Heart right ventricle (tissue), 16 donors: ENCODE results near the gene CSNK1D. TPM values are rescaled to one million over a fixed set of nuclear protein-coding genes. Genes with fewer than 3 reads are reported as not detected.

Source experiments
- ATAC-seq, 8 donors: fragments of 200-7000 bp; cut with Tn5 transposase; one replicate each; pipeline ENCODE4 v1.9.1; 2020; ENCODE audit warnings: mild to moderate bottlenecking in 8 of 8, moderate library complexity in 8 of 8, moderate number of reproducible peaks in 1 of 8
- DNase-seq, 2 donors: peaks; one replicate each; pipeline ENCODE4 v3.0.0-alpha.2; 2020
- H3K27ac ChIP-seq, 10 donors: fragments of 200-600 bp; sonication (generic) in 2 of 10; one replicate each; pipeline versions ENCODE4 v1.5.0 to v1.8.0; 2020 to 2022; ENCODE audit warnings: mild to moderate bottlenecking in 3 of 10
- H3K27me3 ChIP-seq, 7 donors: fragments of 200-600 bp; one replicate each; pipeline ENCODE4 v1.8.0; 2021 to 2022; ENCODE audit warnings: mild to moderate bottlenecking in 2 of 7
- H3K36me3 ChIP-seq, 9 donors: fragments of 200-600 bp; sonication (generic) in 1 of 9; one replicate each; pipeline versions ENCODE4 v1.5.0 to v1.8.0; 2020 to 2022; ENCODE audit warnings: mild to moderate bottlenecking in 2 of 9
- H3K4me1 ChIP-seq, 9 donors: fragments of 200-600 bp; sonication (generic) in 1 of 9; one replicate each; pipeline versions ENCODE4 v1.5.0 to v1.8.0; 2020 to 2022; ENCODE audit warnings: mild to moderate bottlenecking in 4 of 9
- H3K4me3 ChIP-seq, 10 donors: fragments of 200-600 bp; sonication (generic) in 2 of 10; one replicate each; pipeline versions ENCODE4 v1.5.0 to v1.8.0; 2020 to 2022; ENCODE audit warnings: mild to moderate bottlenecking in 7 of 10, moderate library complexity in 2 of 10
- H3K9me3 ChIP-seq, 11 donors: fragments of 200-600 bp in 10 of 11; sonication (generic) in 2 of 11; one replicate each; pipeline versions ENCODE4 v1.5.0 to v1.8.0; 2013 to 2022; ENCODE audit warnings: mild to moderate bottlenecking in 2 of 11, control low read depth in 1 of 11, moderate library complexity in 1 of 11
- whole genome bisulfite sequencing, 2 donors: extraction: QIAGEN DNeasy Blood & Tissue Kit; methylation state at CpG; one replicate each; pipeline ENCODE4 v1.1.7; 2013; ENCODE audit warnings: inconsistent platforms in 1 of 2; 5-methylcytosine and 5-hydroxymethylcytosine counted together
- intact Hi-C, 10 donors: fragments of 100-400 bp; cut with DNase I; formaldehyde crosslinking; loops; one replicate each; pipeline versions ENCODE4 v1.11.1 to v1.14.2; 2022
- polyA plus RNA-seq, 2 donors: library from polyadenylated mRNA; stranded (reverse); fragments of 200-250 nt; gene quantifications; one replicate each; pipeline ENCODE4 v1.2.3, GENCODE V29; 2013
- total RNA-seq, 10 donors: library from RNA; stranded (reverse); fragmentation: NEBNext Ultra II Directional in 3 of 10; extraction: Animal tissue kit (Norgen Biotek cat#: 25700) in 3 of 10; gene quantifications; one replicate each; pipeline versions ENCODE4 v1.2.1 to v1.2.4, GENCODE V29; 2021 to 2023
- TF ChIP-seq, protein P1 (sequence below), 9 donors: fragments of 200-600 bp; sonication (generic) in 2 of 9; IDR thresholded peaks; one replicate each; pipeline versions ENCODE4 v1.5.0 to v1.8.0; 2021 to 2022; ENCODE audit warnings: antibody characterized with exemption in 9 of 9, mild to moderate bottlenecking in 5 of 9, moderate library complexity in 1 of 9
- donor health status: Arrhythmogenic right ventricular cardiomyopathy.
- donor health status: ischemic (EF 13 %, LVEDD 7.1; RV severe dilation, severe dysfunction).
- donor health status: healthy with polysubstance abuse.
- donor health status: DM: no; HTN: yes; CAD: no.
- donor health status: DM: no; HTN: no; CAD: no.
- donor health status: ischemic (EF 25% LVEDD 6.9; RV normal size, moderate dysfunction).
- donor health status: ischemic (EF 25% LVEDD 5.7; RV mildly dilated, moderate dysfunction).
- donor health status: healthy.
- donor health status: DM: yes; HTN: yes; CAD: no.
- donor health status: Ischemic cardiomyopathy.
- donor health status: ischemic (EF 35%, LVEDD 5.7; RV mildly dilated, moderate dysfunction).
- donor health status: nonischemic (EF 11% LVEDD 7.7; RV severe dilation, severe dysfunction).
- donor health status: DM: yes; HTN: yes; CAD: no.
- donor health status: PGD.
- donor health status: ischemic (EF 29% LVEDD 5.4; RV normal size, mild dysfunction).
- donor health status: nonischemic (EF 23%, LVEDD 6.1; RV moderate dilation, normal function).

Gene CSNK1D
- total and polyA plus RNA-seq, 12 donors: 54.4 to 72.7 (median 66.8) TPM

DNA sequence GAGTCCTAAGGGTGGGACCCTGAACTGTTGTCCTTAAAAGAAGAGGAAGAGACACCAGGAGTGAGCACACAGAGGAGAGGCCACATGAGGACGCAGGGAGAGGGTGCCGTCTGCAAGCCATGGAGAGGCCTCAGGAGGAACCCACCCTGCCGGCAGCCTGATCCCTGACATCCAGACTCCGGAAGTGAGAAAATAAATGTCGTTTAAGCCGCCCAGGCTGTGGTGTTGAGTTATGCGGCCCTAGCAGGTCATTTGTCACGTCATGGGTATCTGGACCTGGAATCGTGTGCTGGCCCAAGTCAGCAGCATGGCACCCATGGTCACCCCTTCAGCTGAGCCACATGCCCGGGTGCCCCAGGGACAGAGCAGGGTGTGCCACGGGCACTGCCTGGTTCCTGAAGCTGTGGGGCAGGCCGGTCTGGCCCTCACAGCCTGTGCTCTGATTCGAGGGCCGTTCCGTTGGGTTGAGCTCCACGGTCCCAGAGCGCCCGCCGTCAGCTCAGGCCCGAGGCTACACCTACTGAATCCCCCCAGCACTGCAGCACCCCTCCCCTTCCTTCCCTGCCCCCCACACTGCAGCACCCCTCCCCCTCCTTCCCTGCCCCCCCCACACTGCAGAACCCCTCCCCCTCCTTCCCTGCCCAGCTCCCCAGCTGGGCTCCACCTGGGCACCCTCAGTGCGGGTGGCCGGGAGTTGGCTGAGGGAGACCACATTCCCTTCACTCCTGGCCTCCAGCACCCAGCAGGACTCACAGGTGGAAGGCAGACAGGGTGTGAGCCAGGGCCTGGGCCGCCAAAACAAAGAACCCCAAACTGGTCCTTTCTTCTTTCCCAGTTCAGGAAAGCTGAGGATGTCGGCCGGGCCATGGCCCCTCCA is 58.2 kb downstream of the CSNK1D start:
- Histone ChIP-seq H3K27ac (peak overlapping the region in 3 of 10 donors; percentile 82 to 96 (median 82)), H3K36me3 (no peaks in the 10 kb centered on the region), H3K9me3 (no peaks in the 10 kb centered on the region), H3K4me3 (no peak overlapping the region), H3K27me3 (no peaks in the 10 kb centered on the region), H3K4me1 (peaks cover 11 to 75% (median 32%) of the 10 kb centered on the region in 9 donors)
- DNase-seq: no peak
- no peak for ATAC-seq
- TF ChIP-seq, protein P1, sequence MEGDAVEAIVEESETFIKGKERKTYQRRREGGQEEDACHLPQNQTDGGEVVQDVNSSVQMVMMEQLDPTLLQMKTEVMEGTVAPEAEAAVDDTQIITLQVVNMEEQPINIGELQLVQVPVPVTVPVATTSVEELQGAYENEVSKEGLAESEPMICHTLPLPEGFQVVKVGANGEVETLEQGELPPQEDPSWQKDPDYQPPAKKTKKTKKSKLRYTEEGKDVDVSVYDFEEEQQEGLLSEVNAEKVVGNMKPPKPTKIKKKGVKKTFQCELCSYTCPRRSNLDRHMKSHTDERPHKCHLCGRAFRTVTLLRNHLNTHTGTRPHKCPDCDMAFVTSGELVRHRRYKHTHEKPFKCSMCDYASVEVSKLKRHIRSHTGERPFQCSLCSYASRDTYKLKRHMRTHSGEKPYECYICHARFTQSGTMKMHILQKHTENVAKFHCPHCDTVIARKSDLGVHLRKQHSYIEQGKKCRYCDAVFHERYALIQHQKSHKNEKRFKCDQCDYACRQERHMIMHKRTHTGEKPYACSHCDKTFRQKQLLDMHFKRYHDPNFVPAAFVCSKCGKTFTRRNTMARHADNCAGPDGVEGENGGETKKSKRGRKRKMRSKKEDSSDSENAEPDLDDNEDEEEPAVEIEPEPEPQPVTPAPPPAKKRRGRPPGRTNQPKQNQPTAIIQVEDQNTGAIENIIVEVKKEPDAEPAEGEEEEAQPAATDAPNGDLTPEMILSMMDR (IDR thresholded peaks at IDR 0.05): no peak
- intact Hi-C loops: no loop called here
- WGBS, 2 donors: 82 to 84% methylated on average over 20 to 25 of the region's 25 CpGs

DNA sequence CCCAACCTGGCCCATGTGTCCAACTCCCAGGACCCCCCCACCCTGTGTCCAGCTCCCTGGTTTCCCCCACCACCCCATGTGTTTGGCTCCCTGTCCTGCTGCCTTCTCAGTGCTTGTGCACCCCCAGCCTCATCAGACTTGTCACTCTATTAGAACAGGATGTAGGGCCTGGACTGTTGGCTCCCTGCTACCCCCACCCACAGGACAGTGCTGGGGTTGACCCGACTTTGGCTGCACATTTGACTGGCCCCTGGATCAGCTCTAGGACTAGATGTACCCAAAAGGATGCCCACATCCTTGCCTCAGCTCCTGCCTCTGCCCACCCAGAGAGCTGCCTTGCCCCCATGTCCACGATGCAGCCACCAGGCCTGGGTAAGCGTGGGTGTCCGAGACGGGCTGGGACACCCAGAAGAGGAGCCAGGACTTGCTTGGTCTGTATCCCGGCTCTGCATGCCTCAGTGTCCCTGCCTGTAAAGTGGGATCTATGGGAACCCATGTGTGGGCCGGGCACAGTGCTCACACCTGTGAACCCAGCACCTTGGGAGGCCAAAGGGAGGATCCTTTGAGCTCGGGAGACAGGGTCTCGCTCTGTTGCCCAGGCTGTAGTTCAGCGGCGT is 59.4 kb downstream of the CSNK1D start:
- peaks cover 11 to 67% (median 32%) of the 10 kb centered on the region in 9 donors for H3K4me1 ChIP-seq
- ATAC-seq (no peak), DNase-seq (no peak)
- no peaks in the 10 kb centered on the region for H3K36me3 ChIP-seq
- intact Hi-C loops: no loop called here
- TF ChIP-seq, protein P1 (IDR thresholded peaks at IDR 0.05): no peak
- H3K27me3 ChIP-seq: no peaks in the 10 kb centered on the region
- no peaks in the 10 kb centered on the region for H3K9me3 ChIP-seq
- H3K4me3 ChIP-seq: no peak overlapping the region
- H3K27ac ChIP-seq: peak overlapping the region in 1 of 10 donors; percentile 96
- 84 to 88% methylated on average over 11 of the region's 11 CpGs for WGBS, 2 donors

DNA sequence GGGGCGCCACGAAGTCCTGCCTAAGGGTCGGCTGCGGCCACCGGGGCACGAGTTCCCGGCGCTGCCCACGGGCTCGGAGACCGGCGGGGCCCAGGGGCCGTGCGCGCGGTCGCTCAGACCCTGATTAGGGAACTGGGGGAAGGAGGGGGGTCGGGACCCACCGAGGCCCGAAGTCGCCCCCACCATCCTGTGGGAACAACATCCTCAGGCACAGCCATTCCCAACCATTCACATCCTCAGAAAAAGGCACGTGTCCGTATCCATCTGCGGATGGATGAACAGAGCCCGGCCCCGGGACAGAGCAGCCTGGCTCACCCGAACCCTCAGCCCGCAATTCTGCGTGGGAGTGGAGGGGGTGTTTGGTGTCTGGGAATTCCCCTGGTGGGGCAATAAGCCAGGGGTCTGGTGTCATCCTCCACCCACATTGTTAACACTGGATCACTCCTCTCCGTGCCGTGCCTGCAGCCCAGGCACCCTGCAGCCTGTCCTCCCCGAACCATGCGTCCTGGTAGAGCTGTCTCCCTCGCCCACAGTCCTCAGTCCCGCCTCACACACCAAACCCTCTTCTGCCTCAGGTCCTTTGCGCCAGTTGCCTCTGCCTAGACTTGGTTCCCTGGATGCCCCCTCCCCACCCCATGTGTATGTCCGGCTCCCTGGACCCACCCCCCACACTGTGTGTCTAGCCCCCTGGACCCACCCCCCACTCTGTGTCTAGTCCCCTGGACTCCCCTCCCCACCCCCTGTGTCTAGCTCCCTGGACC is 60.1 kb downstream of the CSNK1D start:
- ATAC-seq (peak; percentile 23 to 57 (median 32)), DNase-seq (no peak)
- no peaks in the 10 kb centered on the region for H3K36me3 ChIP-seq
- intact Hi-C loops: no loop called here
- H3K4me3 ChIP-seq: peak overlapping the region; percentile 75 to 99 (median 95)
- no peaks in the 10 kb centered on the region for H3K27me3 ChIP-seq
- 7 to 8% methylated on average over 36 to 37 of the region's 37 CpGs for WGBS, 2 donors
- peak overlapping the region; percentile 45 to 97 (median 82) for H3K27ac ChIP-seq
- peaks cover 11 to 60% (median 32%) of the 10 kb centered on the region in 9 donors for H3K4me1 ChIP-seq
- no peaks in the 10 kb centered on the region for H3K9me3 ChIP-seq
- TF ChIP-seq, protein P1 (IDR thresholded peaks at IDR 0.05): no peak
